ENCODE data around the gene STX16.

- TF ChIP-seq CTCF (IDR thresholded peaks at IDR 0.05) (no peak), EP300 (IDR thresholded peaks at IDR 0.05) (no peak), POLR2A (IDR thresholded peaks at IDR 0.05) (no peak)
Measured at GRCh38 chr20:58627212-58628072, 23.6 kb upstream of the STX16 start.

All from tibial nerve (tissue), 4 donors.